Neural cell (in vitro differentiated cells): Measurements from ENCODE around the gene KIF5A.

ENCODE experiments used
- CTCF ChIP-seq: fragments of 450-650 bp; IDR thresholded peaks from 2 replicates; pipeline ENCODE4 v1.5.1; 2014; ENCODE audit warnings: antibody characterized with exemption, mild to moderate bottlenecking, moderate library complexity; ENCODE audit not compliant: poor library complexity, severe bottlenecking
- EP300 ChIP-seq: fragments of 450-650 bp; conservative IDR thresholded peaks from 2 replicates; pipeline ENCODE4 v1.6.1; 2014; ENCODE audit warnings: antibody characterized with exemption, mild to moderate bottlenecking, moderate library complexity; ENCODE audit not compliant: poor library complexity, severe bottlenecking
- EZH2 ChIP-seq: fragments of 200-600, 300-800 bp; shearing (Covaris generic), sonication (generic); IDR thresholded peaks from 2 replicates; pipeline ENCODE4 v1.6.1; 2014; ENCODE audit warnings: antibody characterized with exemption, low read length, borderline replicate concordance, mild to moderate bottlenecking; ENCODE audit not compliant: insufficient read depth, poor library complexity, severe bottlenecking
- MXI1 ChIP-seq: fragments of 450-650 bp; conservative IDR thresholded peaks from 2 replicates; pipeline ENCODE4 v1.6.1; 2014; ENCODE audit warnings: antibody characterized with exemption, mild to moderate bottlenecking; ENCODE audit not compliant: poor library complexity, severe bottlenecking
- RAD21 ChIP-seq: fragments of 450-650 bp; conservative IDR thresholded peaks from 2 replicates; pipeline ENCODE4 v1.6.1; 2014; ENCODE audit warnings: antibody characterized with exemption, mild to moderate bottlenecking, moderate library complexity
- SMC3 ChIP-seq: fragments of 450-650 bp; conservative IDR thresholded peaks from 2 replicates; pipeline ENCODE4 v1.6.1; 2014; ENCODE audit warnings: antibody characterized with exemption, mild to moderate bottlenecking, moderate library complexity; ENCODE audit not compliant: poor library complexity

GRCh38 chr12:57551637-57552305 lies 1.9 kb downstream of the KIF5A start:
- TF ChIP-seq CTCF (no peak), EP300 (no peak), RAD21 (no peak), EZH2 (no peak), SMC3 (no peak), MXI1 (no peak)
